ENCODE data around the gene OIP5.

DNA sequence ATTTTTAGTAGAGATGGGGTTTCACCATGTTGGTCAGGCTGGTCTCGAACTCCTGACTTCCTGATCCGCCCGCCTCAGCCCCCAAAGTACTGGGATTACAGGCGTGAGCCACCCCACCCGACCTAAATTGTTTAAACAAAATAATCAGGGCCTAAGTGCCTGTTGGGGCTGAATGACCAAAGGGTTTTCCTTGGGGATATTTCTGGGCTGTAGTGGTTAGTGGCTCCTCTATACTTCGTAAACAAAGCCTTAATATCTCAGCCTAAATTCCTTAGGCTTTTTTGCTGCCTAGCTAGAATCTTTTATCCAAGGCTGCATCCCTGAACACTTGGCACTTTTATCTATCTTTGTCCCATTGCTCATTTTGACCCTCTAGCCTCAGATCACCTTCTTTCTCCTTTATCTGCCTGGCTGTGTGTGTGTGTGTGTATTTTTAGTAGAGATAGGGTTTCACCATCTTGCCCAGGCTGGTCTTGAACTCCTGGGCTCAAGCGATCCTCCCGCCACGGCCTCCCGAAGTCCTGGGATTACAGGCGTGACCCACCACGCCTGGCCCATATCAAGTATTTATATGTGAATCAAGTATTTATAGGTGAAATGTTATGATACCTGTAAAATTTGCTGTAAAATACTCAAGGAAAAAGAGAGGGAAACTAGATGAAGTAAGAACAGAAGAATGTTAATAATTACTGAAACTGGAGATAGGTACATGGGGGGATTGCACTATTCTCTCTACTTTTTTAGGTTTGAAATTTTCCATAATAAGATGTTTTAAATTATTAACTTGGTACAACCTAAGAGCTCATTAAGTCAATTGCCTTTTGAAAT lies 2.1 kb upstream of the OIP5 start:
- TF ChIP-seq, protein P1, sequence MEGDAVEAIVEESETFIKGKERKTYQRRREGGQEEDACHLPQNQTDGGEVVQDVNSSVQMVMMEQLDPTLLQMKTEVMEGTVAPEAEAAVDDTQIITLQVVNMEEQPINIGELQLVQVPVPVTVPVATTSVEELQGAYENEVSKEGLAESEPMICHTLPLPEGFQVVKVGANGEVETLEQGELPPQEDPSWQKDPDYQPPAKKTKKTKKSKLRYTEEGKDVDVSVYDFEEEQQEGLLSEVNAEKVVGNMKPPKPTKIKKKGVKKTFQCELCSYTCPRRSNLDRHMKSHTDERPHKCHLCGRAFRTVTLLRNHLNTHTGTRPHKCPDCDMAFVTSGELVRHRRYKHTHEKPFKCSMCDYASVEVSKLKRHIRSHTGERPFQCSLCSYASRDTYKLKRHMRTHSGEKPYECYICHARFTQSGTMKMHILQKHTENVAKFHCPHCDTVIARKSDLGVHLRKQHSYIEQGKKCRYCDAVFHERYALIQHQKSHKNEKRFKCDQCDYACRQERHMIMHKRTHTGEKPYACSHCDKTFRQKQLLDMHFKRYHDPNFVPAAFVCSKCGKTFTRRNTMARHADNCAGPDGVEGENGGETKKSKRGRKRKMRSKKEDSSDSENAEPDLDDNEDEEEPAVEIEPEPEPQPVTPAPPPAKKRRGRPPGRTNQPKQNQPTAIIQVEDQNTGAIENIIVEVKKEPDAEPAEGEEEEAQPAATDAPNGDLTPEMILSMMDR (conservative IDR thresholded peaks at IDR 0.05; ENCODE audit: low read depth, low read length), result no peak
- no peak for TF ChIP-seq EZH2 (IDR thresholded peaks at IDR 0.05; ENCODE audit: low read length, unreplicated experiment)

Measured in PC-3 (cell line).